Measurements from ENCODE around the gene APLP2. TPM values are rescaled to one million over a fixed set of nuclear protein-coding genes. Genes with fewer than 3 reads are reported as not detected.

APLP2 gene
- total RNA-seq, 3 donors from 2014 or later (not counting 1 experiment from before 2014, with no cell fraction given) = 99.8 to 119 (median 116) TPM

DNA sequence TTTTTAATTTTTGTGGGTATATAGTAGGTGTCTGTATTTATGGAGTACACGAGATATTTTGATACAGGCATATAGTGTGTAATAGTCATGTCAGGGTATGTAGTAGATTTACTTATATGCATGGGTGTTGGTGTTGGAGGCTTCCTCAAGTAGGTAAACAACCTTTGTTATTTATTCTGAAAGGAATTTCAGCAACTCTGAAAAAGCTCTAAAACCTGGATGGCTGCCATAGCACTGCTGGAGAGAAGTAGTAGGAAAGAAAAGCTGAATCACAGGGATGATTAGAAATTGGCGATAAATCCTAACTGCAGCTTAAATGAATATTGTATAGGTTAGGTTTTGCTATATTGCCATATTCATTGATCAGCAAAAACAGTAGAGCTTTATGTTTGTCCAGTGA is 45.5 kb downstream of the APLP2 start:
- H3K9me3 Mint-ChIP-seq = no peaks in the 10 kb centered on the region
- H3K27me3 Mint-ChIP-seq (ENCODE audit: low read depth in 2 of 2) = no peaks in the 10 kb centered on the region
- no peak for DNase-seq
- Histone ChIP-seq H3K9me3 (ENCODE audit: control insufficient read depth, insufficient read depth, low read length) (no peaks in the 10 kb centered on the region), H3K27ac (ENCODE audit: low read length) (no peak overlapping the region), H3K4me1 (ENCODE audit: control insufficient read depth, insufficient read depth, low read length) (peaks cover 29% of the 10 kb centered on the region), H3K27me3 (ENCODE audit: control insufficient read depth, insufficient read depth, low read length) (no peaks in the 10 kb centered on the region), H3K4me3 (ENCODE audit: low read length) (no peak overlapping the region), H3K36me3 (ENCODE audit: control insufficient read depth, insufficient read depth, low read length) (peaks cover 6% of the 10 kb centered on the region)
- no peak overlapping the region for H3K27ac Mint-ChIP-seq
- no peak for ATAC-seq
- TF ChIP-seq, protein P1, sequence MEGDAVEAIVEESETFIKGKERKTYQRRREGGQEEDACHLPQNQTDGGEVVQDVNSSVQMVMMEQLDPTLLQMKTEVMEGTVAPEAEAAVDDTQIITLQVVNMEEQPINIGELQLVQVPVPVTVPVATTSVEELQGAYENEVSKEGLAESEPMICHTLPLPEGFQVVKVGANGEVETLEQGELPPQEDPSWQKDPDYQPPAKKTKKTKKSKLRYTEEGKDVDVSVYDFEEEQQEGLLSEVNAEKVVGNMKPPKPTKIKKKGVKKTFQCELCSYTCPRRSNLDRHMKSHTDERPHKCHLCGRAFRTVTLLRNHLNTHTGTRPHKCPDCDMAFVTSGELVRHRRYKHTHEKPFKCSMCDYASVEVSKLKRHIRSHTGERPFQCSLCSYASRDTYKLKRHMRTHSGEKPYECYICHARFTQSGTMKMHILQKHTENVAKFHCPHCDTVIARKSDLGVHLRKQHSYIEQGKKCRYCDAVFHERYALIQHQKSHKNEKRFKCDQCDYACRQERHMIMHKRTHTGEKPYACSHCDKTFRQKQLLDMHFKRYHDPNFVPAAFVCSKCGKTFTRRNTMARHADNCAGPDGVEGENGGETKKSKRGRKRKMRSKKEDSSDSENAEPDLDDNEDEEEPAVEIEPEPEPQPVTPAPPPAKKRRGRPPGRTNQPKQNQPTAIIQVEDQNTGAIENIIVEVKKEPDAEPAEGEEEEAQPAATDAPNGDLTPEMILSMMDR (IDR thresholded peaks at IDR 0.05) = no peak
- no peak overlapping the region for H3K4me3 Mint-ChIP-seq
- H3K36me3 Mint-ChIP-seq = peaks cover 7% of the 10 kb centered on the region
- intact Hi-C loops (cut with micrococcal nuclease) = loop anchor here (5.0 kb wide), 1 partner anchor 43 kb away; no protein-coding TSS in a partner anchor
- 95% methylated on average over 2 of the region's 2 CpGs for WGBS (ENCODE audit: insufficient coverage)
- H3K4me1 Mint-ChIP-seq = peaks cover 45 to 52% of the 10 kb centered on the region in 2 donors

DNA sequence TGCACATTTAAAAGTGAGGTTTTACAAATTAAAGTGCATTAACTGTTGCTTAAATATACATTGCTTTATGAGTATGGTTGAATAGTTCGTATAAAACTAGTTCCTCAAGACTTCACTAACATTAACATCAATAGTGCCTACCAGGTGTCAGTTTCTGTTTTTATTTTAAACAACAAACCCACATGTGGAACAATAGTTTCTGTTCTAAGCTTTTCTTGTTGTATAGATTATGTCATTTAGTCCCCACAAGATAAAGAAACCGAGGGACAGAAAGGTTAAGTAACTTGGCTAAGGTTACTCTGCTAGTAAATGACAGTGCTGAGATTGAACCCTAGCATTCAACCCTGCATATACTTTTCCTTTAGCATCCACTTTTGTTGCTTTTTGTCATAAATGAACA is 48.5 kb downstream of the APLP2 start:
- intact Hi-C loops (cut with micrococcal nuclease) = loop anchor here (5.0 kb wide), 1 partner anchor 46 kb away; no protein-coding TSS in a partner anchor
- H3K27me3 ChIP-seq (ENCODE audit: control insufficient read depth, insufficient read depth, low read length) = no peaks in the 10 kb centered on the region
- Mint-ChIP-seq H3K4me1 (peaks cover 34 to 41% of the 10 kb centered on the region in 2 donors), H3K27ac (peak overlapping the region; percentile 54 to 75), H3K9me3 (no peaks in the 10 kb centered on the region), H3K36me3 (peaks cover 14% of the 10 kb centered on the region), H3K27me3 (ENCODE audit: low read depth in 2 of 2) (no peaks in the 10 kb centered on the region), H3K4me3 (peak overlapping the region; percentile 78)
- DNase-seq (no peak), ATAC-seq (peak in 1 of 3 donors; percentile 49)
- H3K27ac ChIP-seq (ENCODE audit: low read length) = peak overlapping the region; percentile 42
- peaks cover 22% of the 10 kb centered on the region for H3K4me1 ChIP-seq (ENCODE audit: control insufficient read depth, insufficient read depth, low read length)
- no CpG with 5 or more reads among the region's 2 CpGs for WGBS (ENCODE audit: insufficient coverage)
- H3K4me3 ChIP-seq (ENCODE audit: low read length) = no peak overlapping the region
- TF ChIP-seq, protein P1 (IDR thresholded peaks at IDR 0.05) = no peak
- no peaks in the 10 kb centered on the region for H3K9me3 ChIP-seq (ENCODE audit: control insufficient read depth, insufficient read depth, low read length)
- H3K36me3 ChIP-seq (ENCODE audit: control insufficient read depth, insufficient read depth, low read length) = peaks cover 14% of the 10 kb centered on the region

DNA sequence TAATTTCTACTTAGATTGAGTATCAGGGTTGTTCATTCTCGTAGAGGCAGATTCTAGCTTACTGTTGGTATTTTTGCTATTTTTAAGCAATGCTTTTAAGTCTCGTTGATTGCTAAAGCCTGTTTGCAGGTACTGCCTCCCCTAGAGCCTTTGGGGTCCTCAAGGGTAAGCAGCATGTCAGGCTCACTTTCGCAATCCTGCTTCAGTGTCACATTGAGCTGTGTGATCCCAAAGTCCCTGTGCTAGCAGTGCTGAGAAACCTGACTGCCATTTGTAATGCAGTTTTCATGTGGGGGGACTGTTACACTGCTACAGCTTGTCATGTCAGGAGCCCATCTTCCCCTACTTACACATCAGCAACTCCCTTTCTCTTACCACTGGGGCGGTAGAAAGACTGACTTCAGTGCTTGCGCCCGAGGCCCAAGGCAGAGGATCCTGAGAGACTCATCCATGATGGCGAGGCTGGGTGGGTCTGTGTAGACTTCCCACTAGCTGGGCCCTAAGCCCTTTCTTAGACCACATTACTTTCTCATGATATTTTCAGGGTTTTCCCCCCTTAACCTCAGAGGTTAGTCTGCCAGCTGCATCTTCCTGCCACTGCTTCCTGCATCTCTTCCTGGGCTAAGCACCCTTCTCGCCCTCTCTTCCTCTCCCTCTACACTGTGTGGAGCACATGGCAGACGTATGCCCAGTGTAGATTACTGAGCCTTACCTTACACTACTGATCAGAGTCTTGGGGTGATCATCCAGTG is 49.1 kb downstream of the APLP2 start:
- Histone ChIP-seq H3K4me1 (ENCODE audit: control insufficient read depth, insufficient read depth, low read length) (peaks cover 28% of the 10 kb centered on the region), H3K4me3 (ENCODE audit: low read length) (no peak overlapping the region)
- intact Hi-C loops (cut with micrococcal nuclease) = loop anchor here (5.0 kb wide), 1 partner anchor 47 kb away; no protein-coding TSS in a partner anchor

More for the DNA sequence above, 49.1 kb downstream of the APLP2 start:
- Mint-ChIP-seq H3K27ac (peak overlapping the region; percentile 54 to 75), H3K9me3 (no peaks in the 10 kb centered on the region), H3K4me1 (peaks cover 37 to 43% of the 10 kb centered on the region in 2 donors), H3K27me3 (ENCODE audit: low read depth in 2 of 2) (no peaks in the 10 kb centered on the region), H3K4me3 (peak overlapping the region; percentile 78), H3K36me3 (peaks cover 18% of the 10 kb centered on the region)
- H3K27ac ChIP-seq (ENCODE audit: low read length) = peak overlapping the region; percentile 42
- H3K9me3 ChIP-seq (ENCODE audit: control insufficient read depth, insufficient read depth, low read length) = no peaks in the 10 kb centered on the region
- no peaks in the 10 kb centered on the region for H3K27me3 ChIP-seq (ENCODE audit: control insufficient read depth, insufficient read depth, low read length)
- WGBS (ENCODE audit: insufficient coverage) = 36% methylated on average over 9 of the region's 9 CpGs
- DNase-seq = peak; percentile 18 to 65
- H3K36me3 ChIP-seq (ENCODE audit: control insufficient read depth, insufficient read depth, low read length) = peaks cover 19% of the 10 kb centered on the region
- ATAC-seq = peak; percentile 77 to 93 (median 83)
- TF ChIP-seq, protein P1 (IDR thresholded peaks at IDR 0.05) = no peak

Measured in natural killer cell (primary cell).